GM12878 (cell line): ENCODE data around the gene AP1M2. TPM values are rescaled to one million over a fixed set of nuclear protein-coding genes. Genes with fewer than 3 reads are reported as not detected.

Source experiments
- ATAC-seq: fragments of 200-7000 bp; cut with Tn5 transposase; 3 replicates; pipeline ENCODE4 v1.9.1; 2020; ENCODE audit warnings: mild to moderate bottlenecking, moderate library complexity
- BruUV-seq: library from RNA; stranded (reverse); fragments of 400-500 nt; replicated peaks from 2 replicates; lab custom pipeline; 2021; lab: Mats Ljungman, UMichigan
- CTCF ChIA-PET: fragments of 300-600 bp; sonication (Branson Sonifier 250); formaldehyde crosslinking; extraction: SDS; loops from one replicate; lab custom pipeline; 2021; ENCODE audit warnings: inconsistent platforms; lab: Yijun Ruan, JAX
- POLR2A ChIA-PET: fragments of 350-600 bp; formaldehyde crosslinking; extraction: SDS; loops from one replicate; lab custom pipeline; 2021; ENCODE audit warnings: inconsistent platforms; lab: Charles Lee
- RAD21 ChIA-PET: fragments of 300-600 bp; sonication (Branson Sonifier 250); formaldehyde crosslinking; loops from one replicate; lab custom pipeline; 2023; ENCODE audit warnings: antibody characterized with exemption; ENCODE audit not compliant: unreplicated experiment; lab: Charles Lee
- SMC1A ChIA-PET: fragments of 300-600 bp; sonication (Branson Sonifier 250); formaldehyde crosslinking; loops from one replicate; lab custom pipeline; 2023; ENCODE audit not compliant: unreplicated experiment, uncharacterized antibody; lab: Charles Lee
- DNase-seq: peaks from one replicate; pipeline ENCODE4 v3.0.0-alpha.2; 2011; ENCODE audit warnings: low read depth, low spot score
- FAIRE-seq: peaks from 3 replicates; lab custom pipeline; 2011; peaks lifted over from hg19 to GRCh38; lab: Jason Lieb, UNC
- H2AFZ ChIP-seq: 2 replicates; pipeline ENCODE4 v1.6.0; 2011; ENCODE audit warnings: low read depth, low read length, control low read depth; ENCODE audit not compliant: control insufficient read depth
- H3K27ac ChIP-seq: 2 replicates; pipeline ENCODE4 v1.5.1; 2011; ENCODE audit warnings: control low read depth; ENCODE audit not compliant: control insufficient read depth, insufficient read depth
- H3K27me3 ChIP-seq, 2 experiments: replicated peaks in 1 of 2; 2 replicates each; pipeline versions ENCODE4 v1.6.0 to v1.6.1; 2011; ENCODE audit warnings: low read length in 1 of 2; ENCODE audit not compliant: control insufficient read depth in 2 of 2, insufficient read depth in 2 of 2
- H3K36me3 ChIP-seq, 2 experiments: 2 replicates each; pipeline ENCODE4 v1.5.1; 2011; ENCODE audit warnings: low read length in 1 of 2; ENCODE audit not compliant: control insufficient read depth in 2 of 2, insufficient read depth in 2 of 2
- H3K4me1 ChIP-seq: 2 replicates; pipeline ENCODE4 v1.6.1; 2011; ENCODE audit warnings: mild to moderate bottlenecking, low read length, moderate library complexity, mixed read lengths; ENCODE audit not compliant: control insufficient read depth, insufficient read depth
- H3K4me2 ChIP-seq: 2 replicates; pipeline ENCODE4 v1.6.0; 2011; ENCODE audit warnings: control low read depth; ENCODE audit not compliant: control insufficient read depth, insufficient read depth
- H3K4me3 ChIP-seq: fragments of 200-600 bp; sonication (generic); 2 replicates; pipeline ENCODE4 v1.5.1; 2016
- H3K79me2 ChIP-seq: 2 replicates; pipeline ENCODE4 v1.6.0; 2011; ENCODE audit warnings: low read length; ENCODE audit not compliant: control insufficient read depth, insufficient read depth
- H3K9ac ChIP-seq: 2 replicates; pipeline ENCODE4 v1.8.0; 2011; ENCODE audit warnings: low read length, control low read depth, mixed read lengths; ENCODE audit not compliant: control insufficient read depth, insufficient read depth
- H3K9me3 ChIP-seq: replicated peaks from 3 replicates; pipeline ENCODE4 v1.5.1; 2011; ENCODE audit warnings: mild to moderate bottlenecking, low read length; ENCODE audit not compliant: control insufficient read depth, insufficient read depth
- H4K20me1 ChIP-seq: 2 replicates; pipeline ENCODE4 v1.6.0; 2011; ENCODE audit not compliant: control insufficient read depth, insufficient read depth
- ATF7 ChIP-seq: fragments of 450-650 bp; IDR thresholded peaks from 2 replicates; pipeline ENCODE4 v1.6.1; 2016; ENCODE audit warnings: low read depth, mild to moderate bottlenecking
- BHLHE40 ChIP-seq, 2 experiments: fragments of 450-650 bp in 1 of 2; IDR thresholded peaks; 2 replicates each; pipeline ENCODE4 v1.6.1; 2011 to 2017; ENCODE audit warnings: low read depth in 2 of 2, borderline replicate concordance in 1 of 2, improper control_type of control experiment in 1 of 2, low read length in 1 of 2, mild to moderate bottlenecking in 1 of 2
- EZH2 ChIP-seq: IDR thresholded peaks from 2 replicates; pipeline ENCODE4 v1.6.1; 2012; ENCODE audit warnings: low read depth, mild to moderate bottlenecking, control low read depth, inconsistent platforms, low read length, borderline replicate concordance; ENCODE audit not compliant: control insufficient read depth
- GATAD2B ChIP-seq: fragments of 450-650 bp; conservative IDR thresholded peaks from 2 replicates; pipeline ENCODE4 v1.6.1; 2017; ENCODE audit warnings: low read depth, mild to moderate bottlenecking, moderate library complexity
- HDAC6 ChIP-seq: fragments of 200-600 bp; sonication (generic); IDR thresholded peaks from one replicate; pipeline ENCODE4 v1.8.0; 2017; ENCODE audit warnings: antibody characterized with exemption; ENCODE audit not compliant: unreplicated experiment
- MLLT1 ChIP-seq: fragments of 450-650 bp; IDR thresholded peaks from 2 replicates; pipeline ENCODE4 v1.6.1; 2016; ENCODE audit warnings: mild to moderate bottlenecking
- MXI1 ChIP-seq: fragments of 150-350 bp; IDR thresholded peaks from 2 replicates; pipeline ENCODE4 v1.6.1; 2011; ENCODE audit warnings: low read depth, mild to moderate bottlenecking, inconsistent platforms, low read length, improper control_type of control experiment
- NFXL1 ChIP-seq: fragments of 450-650 bp; IDR thresholded peaks from 2 replicates; pipeline ENCODE4 v1.6.1; 2017; ENCODE audit warnings: antibody characterized with exemption, mild to moderate bottlenecking, borderline replicate concordance
- NR2C1 ChIP-seq: fragments of 450-650 bp; IDR thresholded peaks from 2 replicates; pipeline ENCODE4 v1.6.1; 2017; ENCODE audit warnings: antibody characterized with exemption, mild to moderate bottlenecking, moderate library complexity
- PAX8 ChIP-seq: fragments of 450-650 bp; IDR thresholded peaks from 2 replicates; pipeline ENCODE4 v1.6.1; 2017; ENCODE audit warnings: mild to moderate bottlenecking, moderate library complexity
- PML ChIP-seq: IDR thresholded peaks from 2 replicates; pipeline ENCODE4 v1.6.1; 2012; ENCODE audit warnings: low read length, inconsistent platforms
- RELA ChIP-seq: fragments of 450-650 bp; IDR thresholded peaks from 2 replicates; pipeline ENCODE4 v1.8.0; 2014; ENCODE audit warnings: borderline replicate concordance; ENCODE audit not compliant: partially characterized antibody
- WGBS: methylation state at CpG from one replicate; pipeline ENCODE4 v1.1.6; 2016; ENCODE audit warnings: low lambda C conversion rate; ENCODE audit not compliant: insufficient replicate concordance, insufficient coverage; ENCODE audit errors: missing lambda C conversion rate; 5-methylcytosine and 5-hydroxymethylcytosine counted together
- in situ Hi-C: fragments of 300-500 bp; cut with MboI; formaldehyde crosslinking; loops from 9 replicates; pipeline ENCODE4 v1.14.3; 2018; ENCODE audit warnings: mixed read lengths
- intact Hi-C: fragments of 100-400 bp; cut with micrococcal nuclease; formaldehyde crosslinking; loops from one replicate; pipeline ENCODE4 v1.14.2; 2022; ENCODE audit not compliant: unreplicated experiment
- polyA plus RNA-seq, 11 experiments: library from polyadenylated mRNA; depleted of rRNA in 4 of 11; unstranded in 6 of 11; stranded (reverse) in 5 of 11; fragments of >200 nt; fragmentation: Nextera tagmentation in 4 of 11; fragmentation: Illumina TruSeq in 1 of 11; extraction: Ambion mirVana in 4 of 11; extraction: Trizol in 1 of 11; gene quantifications; 1 replicate in 1 of 11; 2 replicates in 10 of 11; pipeline versions ENCODE4 v1.2.1 to v1.2.3, GENCODE V29; 2011 to 2016; ENCODE audit warnings: inconsistent platforms in 2 of 11, missing spikeins in 2 of 11, low read depth in 1 of 11
- total RNA-seq, 4 experiments: library from RNA; depleted of rRNA in 3 of 4; stranded (reverse); fragments of >200 nt in 3 of 4; fragmentation: Illumina TruSeq in 1 of 4; extraction: Trizol in 1 of 4; gene quantifications; 2 replicates each; pipeline versions ENCODE4 v1.2.1 to v1.2.3, GENCODE V29; 2013 to 2021
- TF ChIP-seq, protein P1 (sequence below): fragments of 450-650 bp; IDR thresholded peaks from 2 replicates; pipeline ENCODE4 v1.6.1; 2018; ENCODE audit warnings: mild to moderate bottlenecking, low read depth, moderate library complexity; ENCODE audit not compliant: partially characterized antibody
- TF ChIP-seq, protein P2 (sequence below): IDR thresholded peaks from 2 replicates; pipeline ENCODE4 v1.6.1; 2012; ENCODE audit warnings: low read depth, low read length, improper control_type of control experiment

The AP1M2 gene
- total and polyA plus RNA-seq, 10 of the 15 experiments (the other 5 are each of a cell fraction or from before 2014, with no cell fraction given), result 0.72 TPM; not detected in 9

- no peak; the same call in 1 of the 2 replicates for TF ChIP-seq ATF7
- no peak for TF ChIP-seq NR2C1
- no peak for TF ChIP-seq PML
- TF ChIP-seq RELA, result no peak
- TF ChIP-seq MLLT1, result no peak
- 0 out of 2 replicates have a peak, but pooled peaks have one; percentile 33 for TF ChIP-seq GATAD2B
- TF ChIP-seq, all 136 proteins: peak for 19
Observed at GRCh38 chr19:10604460-10604980, 17.4 kb upstream of the AP1M2 start (continued).

GRCh38 chr19:10603873-10604459 lies 16.9 kb upstream of the AP1M2 start:
- DNase-seq (peak; percentile 70), FAIRE-seq (peak; percentile 61), ATAC-seq (peak; percentile 48)
- peak overlapping the region; percentile 92 for H3K4me2 ChIP-seq
- in situ Hi-C loops, result no loop called here
- intact Hi-C loops, result loop anchor here (5.0 kb wide), 1 partner anchor 38 kb away; no protein-coding TSS in a partner anchor
- BruUV-seq, result TSS peak; percentile 72
- H3K79me2 ChIP-seq, result peaks cover 38% of the 10 kb centered on the region
- ChIA-PET RAD21 (interaction anchor here (1.0 to 4.8 kb wide), 13 partner anchors 10 to 200 kb away, joined by 3 to 50 read pairs (median 4); partner anchors contain the start of gene QTRT1), POLR2A (interaction anchor here (0.6 to 5.5 kb wide), 19 partner anchors 9 to 365 kb away, joined by 3 to 43 read pairs (median 3); partner anchors contain the start of gene KRI1), SMC1A (interaction anchor here (0.8 to 3.8 kb wide), 14 partner anchors 9 to 179 kb away, joined by 3 to 34 read pairs (median 4); no protein-coding TSS in a partner anchor), CTCF (interaction anchor here (0.5 to 4.7 kb wide), 11 partner anchors 18 to 345 kb away, joined by 3 to 57 read pairs (median 4); no protein-coding TSS in a partner anchor)
- H3K27me3 ChIP-seq, result no peaks in the 10 kb centered on the region
- peak overlapping the region; percentile 57 for H2AFZ ChIP-seq
- H3K4me3 ChIP-seq, result peak overlapping the region; percentile 98
- peak overlapping the region; percentile 98 for H3K27ac ChIP-seq
- WGBS, result under 1% methylated on average over 9 of the region's 9 CpGs
- H4K20me1 ChIP-seq, result no peaks in the 10 kb centered on the region
- H3K4me1 ChIP-seq, result peaks cover 20% of the 10 kb centered on the region
- H3K36me3 ChIP-seq, result no peaks in the 10 kb centered on the region
- H3K9me3 ChIP-seq, result no peaks in the 10 kb centered on the region
- H3K9ac ChIP-seq, result peak overlapping the region; percentile 96
- TF ChIP-seq BHLHE40 (IDR thresholded peaks at IDR 0.05; ENCODE audit: borderline replicate concordance in 1 of 2, low read depth in 2 of 2, low read length in 1 of 2), result peak in 1 of 2 experiments; percentile 43; a peak in 1 of 4 replicates
- TF ChIP-seq PAX8, result no peak
- no peak for TF ChIP-seq NFXL1
- TF ChIP-seq HDAC6, result no peak
- TF ChIP-seq MXI1, result no peak
- TF ChIP-seq, protein P1, sequence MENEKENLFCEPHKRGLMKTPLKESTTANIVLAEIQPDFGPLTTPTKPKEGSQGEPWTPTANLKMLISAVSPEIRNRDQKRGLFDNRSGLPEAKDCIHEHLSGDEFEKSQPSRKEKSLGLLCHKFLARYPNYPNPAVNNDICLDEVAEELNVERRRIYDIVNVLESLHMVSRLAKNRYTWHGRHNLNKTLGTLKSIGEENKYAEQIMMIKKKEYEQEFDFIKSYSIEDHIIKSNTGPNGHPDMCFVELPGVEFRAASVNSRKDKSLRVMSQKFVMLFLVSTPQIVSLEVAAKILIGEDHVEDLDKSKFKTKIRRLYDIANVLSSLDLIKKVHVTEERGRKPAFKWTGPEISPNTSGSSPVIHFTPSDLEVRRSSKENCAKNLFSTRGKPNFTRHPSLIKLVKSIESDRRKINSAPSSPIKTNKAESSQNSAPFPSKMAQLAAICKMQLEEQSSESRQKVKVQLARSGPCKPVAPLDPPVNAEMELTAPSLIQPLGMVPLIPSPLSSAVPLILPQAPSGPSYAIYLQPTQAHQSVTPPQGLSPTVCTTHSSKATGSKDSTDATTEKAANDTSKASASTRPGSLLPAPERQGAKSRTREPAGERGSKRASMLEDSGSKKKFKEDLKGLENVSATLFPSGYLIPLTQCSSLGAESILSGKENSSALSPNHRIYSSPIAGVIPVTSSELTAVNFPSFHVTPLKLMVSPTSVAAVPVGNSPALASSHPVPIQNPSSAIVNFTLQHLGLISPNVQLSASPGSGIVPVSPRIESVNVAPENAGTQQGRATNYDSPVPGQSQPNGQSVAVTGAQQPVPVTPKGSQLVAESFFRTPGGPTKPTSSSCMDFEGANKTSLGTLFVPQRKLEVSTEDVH, result no peak
- TF ChIP-seq EZH2, result no peak
- TF ChIP-seq, protein P2, sequence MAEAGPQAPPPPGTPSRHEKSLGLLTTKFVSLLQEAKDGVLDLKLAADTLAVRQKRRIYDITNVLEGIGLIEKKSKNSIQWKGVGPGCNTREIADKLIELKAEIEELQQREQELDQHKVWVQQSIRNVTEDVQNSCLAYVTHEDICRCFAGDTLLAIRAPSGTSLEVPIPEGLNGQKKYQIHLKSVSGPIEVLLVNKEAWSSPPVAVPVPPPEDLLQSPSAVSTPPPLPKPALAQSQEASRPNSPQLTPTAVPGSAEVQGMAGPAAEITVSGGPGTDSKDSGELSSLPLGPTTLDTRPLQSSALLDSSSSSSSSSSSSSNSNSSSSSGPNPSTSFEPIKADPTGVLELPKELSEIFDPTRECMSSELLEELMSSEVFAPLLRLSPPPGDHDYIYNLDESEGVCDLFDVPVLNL, result no peak
